ENCODE data around the gene TEX54. TPM values are rescaled to one million over a fixed set of nuclear protein-coding genes. Genes with fewer than 3 reads are reported as not detected.
"Not testable (repeated sequence)": the region's sequence is repeated elsewhere in the genome, so short reads cannot be mapped to it uniquely, and the experiment has no call there.

Gene TEX54
- total RNA-seq, 1 donor, result not detected

- no peak overlapping the region for H3K27ac ChIP-seq (ENCODE audit: low read depth, low read length)
- peaks cover 13% of the 10 kb centered on the region for H4K20me1 ChIP-seq (ENCODE audit: insufficient read depth, low read length)
- no peak for TF ChIP-seq CTCF (IDR thresholded peaks at IDR 0.05; ENCODE audit: extremely low read depth, low read depth, low read length)
- no peak for DNase-seq (ENCODE audit: insufficient read length, low spot score, missing footprints)
- H2AFZ ChIP-seq (ENCODE audit: low read length), result no peak overlapping the region
- no peak overlapping the region for H3K4me2 ChIP-seq (ENCODE audit: insufficient read depth, low read length)
- H3K4me3 ChIP-seq (ENCODE audit: insufficient read depth, low read length), result no peak overlapping the region
- no peaks in the 10 kb centered on the region for H3K27me3 ChIP-seq (ENCODE audit: insufficient read depth, low read length)
- no peaks in the 10 kb centered on the region for H3K79me2 ChIP-seq (ENCODE audit: insufficient read depth, low read length)
- H3K36me3 ChIP-seq (ENCODE audit: insufficient read depth, low read length), result peaks cover 13% of the 10 kb centered on the region
- H3K4me1 ChIP-seq (ENCODE audit: insufficient read depth, low read length), result peaks cover 2% of the 10 kb centered on the region
- H3K9me3 ChIP-seq (ENCODE audit: low read depth, low read length), result no peaks in the 10 kb centered on the region
These were observed 15.2 kb upstream of the TEX54 start for GRCh38 chr11:62847767-62848314.

GRCh38 chr11:62846177-62846576 is 13.5 kb upstream of the TEX54 start:
- H3K9me3 ChIP-seq (ENCODE audit: low read depth, low read length), result no peaks in the 10 kb centered on the region
- H3K4me3 ChIP-seq (ENCODE audit: insufficient read depth, low read length), result no peak overlapping the region
- no peaks in the 10 kb centered on the region for H3K79me2 ChIP-seq (ENCODE audit: insufficient read depth, low read length)
- DNase-seq (ENCODE audit: insufficient read length, low spot score, missing footprints), result no peak
- no peaks in the 10 kb centered on the region for H4K20me1 ChIP-seq (ENCODE audit: insufficient read depth, low read length)
- no peak for TF ChIP-seq CTCF (IDR thresholded peaks at IDR 0.05; ENCODE audit: extremely low read depth, low read depth, low read length)
- no peak overlapping the region for H2AFZ ChIP-seq (ENCODE audit: low read length)
- H3K27me3 ChIP-seq (ENCODE audit: insufficient read depth, low read length), result no peaks in the 10 kb centered on the region
- no peak overlapping the region for H3K27ac ChIP-seq (ENCODE audit: low read depth, low read length)
- no peaks in the 10 kb centered on the region for H3K36me3 ChIP-seq (ENCODE audit: insufficient read depth, low read length)
- peaks cover 11% of the 10 kb centered on the region for H3K4me1 ChIP-seq (ENCODE audit: insufficient read depth, low read length)
- no peak overlapping the region for H3K4me2 ChIP-seq (ENCODE audit: insufficient read depth, low read length)

- Histone ChIP-seq H3K27me3 (ENCODE audit: insufficient read depth, low read length) (no peaks in the 10 kb centered on the region), H3K4me3 (ENCODE audit: insufficient read depth, low read length) (no peak overlapping the region), H2AFZ (ENCODE audit: low read length) (no peak overlapping the region), H3K4me2 (ENCODE audit: insufficient read depth, low read length) (no peak overlapping the region), H3K9me3 (ENCODE audit: low read depth, low read length) (no peaks in the 10 kb centered on the region), H3K79me2 (ENCODE audit: insufficient read depth, low read length) (peaks cover 2% of the 10 kb centered on the region), H4K20me1 (ENCODE audit: insufficient read depth, low read length) (no peaks in the 10 kb centered on the region), H3K27ac (ENCODE audit: low read depth, low read length) (no peak overlapping the region), H3K4me1 (ENCODE audit: insufficient read depth, low read length) (peaks cover 11% of the 10 kb centered on the region), H3K36me3 (ENCODE audit: insufficient read depth, low read length) (no peaks in the 10 kb centered on the region)
- no peak for DNase-seq (ENCODE audit: insufficient read length, low spot score, missing footprints)
- no peak for TF ChIP-seq CTCF (IDR thresholded peaks at IDR 0.05; ENCODE audit: extremely low read depth, low read depth, low read length)
These were observed 11.5 kb upstream of the TEX54 start for GRCh38 chr11:62844154-62844553.

GRCh38 chr11:62843466-62843865 is 10.8 kb upstream of the TEX54 start:
- Histone ChIP-seq H3K4me2 (ENCODE audit: insufficient read depth, low read length) (no peak overlapping the region), H3K4me1 (ENCODE audit: insufficient read depth, low read length) (peaks cover 16% of the 10 kb centered on the region), H2AFZ (ENCODE audit: low read length) (peak overlapping the region; percentile 51), H3K4me3 (ENCODE audit: insufficient read depth, low read length) (no peak overlapping the region), H3K27ac (ENCODE audit: low read depth, low read length) (no peak overlapping the region), H3K27me3 (ENCODE audit: insufficient read depth, low read length) (no peaks in the 10 kb centered on the region), H3K79me2 (ENCODE audit: insufficient read depth, low read length) (peaks cover 9% of the 10 kb centered on the region), H3K36me3 (ENCODE audit: insufficient read depth, low read length) (no peaks in the 10 kb centered on the region), H3K9me3 (ENCODE audit: low read depth, low read length) (no peaks in the 10 kb centered on the region), H4K20me1 (ENCODE audit: insufficient read depth, low read length) (no peaks in the 10 kb centered on the region)
- no peak for TF ChIP-seq CTCF (IDR thresholded peaks at IDR 0.05; ENCODE audit: extremely low read depth, low read depth, low read length)
- no peak for DNase-seq (ENCODE audit: insufficient read length, low spot score, missing footprints)

- Histone ChIP-seq H3K79me2 (ENCODE audit: insufficient read depth, low read length) (peaks cover 15% of the 10 kb centered on the region), H3K27ac (ENCODE audit: low read depth, low read length) (peak overlapping the region; percentile 99), H3K4me1 (ENCODE audit: insufficient read depth, low read length) (peaks cover 21% of the 10 kb centered on the region), H2AFZ (ENCODE audit: low read length) (peak overlapping the region; percentile 88), H3K4me2 (ENCODE audit: insufficient read depth, low read length) (peak overlapping the region; percentile 78)
- not testable (repeated sequence) for H3K27me3 ChIP-seq (ENCODE audit: insufficient read depth, low read length); H3K36me3 ChIP-seq (ENCODE audit: insufficient read depth, low read length); H3K4me3 ChIP-seq (ENCODE audit: insufficient read depth, low read length); DNase-seq (ENCODE audit: insufficient read length, low spot score, missing footprints); H4K20me1 ChIP-seq (ENCODE audit: insufficient read depth, low read length); H3K9me3 ChIP-seq (ENCODE audit: low read depth, low read length)
These were observed 10.2 kb upstream of the TEX54 start for GRCh38 chr11:62842891-62843290.
